ENCODE measurements around the gene WNT8B.

Gene WNT8B

GRCh38 chr10:100515612-100516011 is 52.8 kb downstream of the WNT8B start:
- ATAC-seq = no peak
- TF ChIP-seq ZFP30 (CRISPR knock-in tag; IDR thresholded peaks at IDR 0.05) (no peak), ZNF70 (CRISPR knock-in tag; IDR thresholded peaks at IDR 0.05) (no peak), ESRRG (CRISPR knock-in tag; IDR thresholded peaks at IDR 0.05) (no peak), TCF4 (CRISPR knock-in tag; IDR thresholded peaks at IDR 0.05; ENCODE audit: borderline replicate concordance) (no peak), ZC3H10 (CRISPR knock-in tag; IDR thresholded peaks at IDR 0.05) (no peak), SNAI2 (CRISPR knock-in tag; IDR thresholded peaks at IDR 0.05) (no peak)

DNA sequence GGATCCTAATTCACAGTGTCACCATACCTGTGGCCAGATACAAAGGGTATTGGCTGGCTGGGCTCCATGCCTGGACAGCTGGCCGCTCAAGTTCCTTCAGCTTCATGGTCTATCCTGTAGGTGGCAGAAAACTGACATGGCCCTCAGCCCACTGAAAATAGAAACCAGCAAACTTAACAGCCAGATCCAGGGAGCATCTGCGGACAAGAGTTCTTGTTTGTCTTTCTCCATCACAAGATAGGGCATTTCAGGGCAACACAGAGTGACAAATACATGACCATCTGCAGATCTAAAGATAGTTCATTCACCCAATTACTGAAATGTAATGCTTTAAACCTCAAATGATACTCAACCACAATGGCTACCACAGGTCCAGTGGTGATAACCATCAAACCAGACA is 54.0 kb downstream of the WNT8B start:
- TF ChIP-seq ZNF8 (CRISPR knock-in tag; IDR thresholded peaks at IDR 0.05) (no peak), ZNF70 (CRISPR knock-in tag; IDR thresholded peaks at IDR 0.05) (no peak), ESRRG (CRISPR knock-in tag; IDR thresholded peaks at IDR 0.05) (no peak), RARB (CRISPR knock-in tag; IDR thresholded peaks at IDR 0.05) (no peak), ISL1 (CRISPR knock-in tag; IDR thresholded peaks at IDR 0.05) (no peak), ZFP30 (CRISPR knock-in tag; IDR thresholded peaks at IDR 0.05) (no peak), TSHZ2 (CRISPR knock-in tag; IDR thresholded peaks at IDR 0.05) (no peak)
- ATAC-seq = no peak

GRCh38 chr10:100518761-100519241 is 56.0 kb downstream of the WNT8B start:
- ATAC-seq = peak; percentile 81
- TF ChIP-seq ARNTL (CRISPR knock-in tag; IDR thresholded peaks at IDR 0.05; ENCODE audit: borderline replicate concordance, low read depth) = no peak
- TF ChIP-seq, protein P1, sequence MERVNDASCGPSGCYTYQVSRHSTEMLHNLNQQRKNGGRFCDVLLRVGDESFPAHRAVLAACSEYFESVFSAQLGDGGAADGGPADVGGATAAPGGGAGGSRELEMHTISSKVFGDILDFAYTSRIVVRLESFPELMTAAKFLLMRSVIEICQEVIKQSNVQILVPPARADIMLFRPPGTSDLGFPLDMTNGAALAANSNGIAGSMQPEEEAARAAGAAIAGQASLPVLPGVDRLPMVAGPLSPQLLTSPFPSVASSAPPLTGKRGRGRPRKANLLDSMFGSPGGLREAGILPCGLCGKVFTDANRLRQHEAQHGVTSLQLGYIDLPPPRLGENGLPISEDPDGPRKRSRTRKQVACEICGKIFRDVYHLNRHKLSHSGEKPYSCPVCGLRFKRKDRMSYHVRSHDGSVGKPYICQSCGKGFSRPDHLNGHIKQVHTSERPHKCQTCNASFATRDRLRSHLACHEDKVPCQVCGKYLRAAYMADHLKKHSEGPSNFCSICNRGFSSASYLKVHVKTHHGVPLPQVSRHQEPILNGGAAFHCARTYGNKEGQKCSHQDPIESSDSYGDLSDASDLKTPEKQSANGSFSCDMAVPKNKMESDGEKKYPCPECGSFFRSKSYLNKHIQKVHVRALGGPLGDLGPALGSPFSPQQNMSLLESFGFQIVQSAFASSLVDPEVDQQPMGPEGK (CRISPR knock-in tag; IDR thresholded peaks at IDR 0.05; ENCODE audit: borderline replicate concordance) = no peak
- TF ChIP-seq PPARA (CRISPR knock-in tag; IDR thresholded peaks at IDR 0.05; ENCODE audit: borderline replicate concordance) = no peak
- TF ChIP-seq SNAI2 (CRISPR knock-in tag; IDR thresholded peaks at IDR 0.05) = no peak
- no peak for TF ChIP-seq ZNF8 (CRISPR knock-in tag; IDR thresholded peaks at IDR 0.05)
- TF ChIP-seq ESRRG (CRISPR knock-in tag; IDR thresholded peaks at IDR 0.05) = no peak
- no peak for TF ChIP-seq CSDC2 (CRISPR knock-in tag; IDR thresholded peaks at IDR 0.05)
- TF ChIP-seq OSR1 (CRISPR knock-in tag; IDR thresholded peaks at IDR 0.05) = no peak

- peak; percentile 72 for ATAC-seq
- no peak for TF ChIP-seq ZNF70 (CRISPR knock-in tag; IDR thresholded peaks at IDR 0.05)
- TF ChIP-seq PPARA (CRISPR knock-in tag; IDR thresholded peaks at IDR 0.05; ENCODE audit: borderline replicate concordance) = no peak
- TF ChIP-seq ESRRG (CRISPR knock-in tag; IDR thresholded peaks at IDR 0.05) = no peak
- TF ChIP-seq, protein P1 (CRISPR knock-in tag; IDR thresholded peaks at IDR 0.05; ENCODE audit: borderline replicate concordance) = no peak
- no peak for TF ChIP-seq BACH2 (CRISPR knock-in tag; IDR thresholded peaks at IDR 0.05; ENCODE audit: borderline replicate concordance)
- no peak for TF ChIP-seq CREB5 (CRISPR knock-in tag; IDR thresholded peaks at IDR 0.05; ENCODE audit: low read depth)
- TF ChIP-seq TCF4 (CRISPR knock-in tag; IDR thresholded peaks at IDR 0.05; ENCODE audit: borderline replicate concordance) = no peak
- TF ChIP-seq ZNF8 (CRISPR knock-in tag; IDR thresholded peaks at IDR 0.05) = no peak
- TF ChIP-seq ARNTL (CRISPR knock-in tag; IDR thresholded peaks at IDR 0.05; ENCODE audit: borderline replicate concordance, low read depth) = no peak
- no peak for TF ChIP-seq ISL1 (CRISPR knock-in tag; IDR thresholded peaks at IDR 0.05)
- TF ChIP-seq, protein P2, sequence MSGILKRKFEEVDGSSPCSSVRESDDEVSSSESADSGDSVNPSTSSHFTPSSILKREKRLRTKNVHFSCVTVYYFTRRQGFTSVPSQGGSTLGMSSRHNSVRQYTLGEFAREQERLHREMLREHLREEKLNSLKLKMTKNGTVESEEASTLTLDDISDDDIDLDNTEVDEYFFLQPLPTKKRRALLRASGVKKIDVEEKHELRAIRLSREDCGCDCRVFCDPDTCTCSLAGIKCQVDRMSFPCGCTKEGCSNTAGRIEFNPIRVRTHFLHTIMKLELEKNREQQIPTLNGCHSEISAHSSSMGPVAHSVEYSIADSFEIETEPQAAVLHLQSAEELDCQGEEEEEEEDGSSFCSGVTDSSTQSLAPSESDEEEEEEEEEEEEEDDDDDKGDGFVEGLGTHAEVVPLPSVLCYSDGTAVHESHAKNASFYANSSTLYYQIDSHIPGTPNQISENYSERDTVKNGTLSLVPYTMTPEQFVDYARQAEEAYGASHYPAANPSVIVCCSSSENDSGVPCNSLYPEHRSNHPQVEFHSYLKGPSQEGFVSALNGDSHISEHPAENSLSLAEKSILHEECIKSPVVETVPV (CRISPR knock-in tag; IDR thresholded peaks at IDR 0.05) = no peak
- no peak for TF ChIP-seq SNAI2 (CRISPR knock-in tag; IDR thresholded peaks at IDR 0.05)
- no peak for TF ChIP-seq OSR1 (CRISPR knock-in tag; IDR thresholded peaks at IDR 0.05)
- no peak for TF ChIP-seq TOX (CRISPR knock-in tag; IDR thresholded peaks at IDR 0.05; ENCODE audit: borderline replicate concordance)
- no peak for TF ChIP-seq CSDC2 (CRISPR knock-in tag; IDR thresholded peaks at IDR 0.05)
- TF ChIP-seq ZC3H10 (CRISPR knock-in tag; IDR thresholded peaks at IDR 0.05) = no peak
- TF ChIP-seq GLIS3 (CRISPR knock-in tag; IDR thresholded peaks at IDR 0.05) = no peak
- TF ChIP-seq, protein P3, sequence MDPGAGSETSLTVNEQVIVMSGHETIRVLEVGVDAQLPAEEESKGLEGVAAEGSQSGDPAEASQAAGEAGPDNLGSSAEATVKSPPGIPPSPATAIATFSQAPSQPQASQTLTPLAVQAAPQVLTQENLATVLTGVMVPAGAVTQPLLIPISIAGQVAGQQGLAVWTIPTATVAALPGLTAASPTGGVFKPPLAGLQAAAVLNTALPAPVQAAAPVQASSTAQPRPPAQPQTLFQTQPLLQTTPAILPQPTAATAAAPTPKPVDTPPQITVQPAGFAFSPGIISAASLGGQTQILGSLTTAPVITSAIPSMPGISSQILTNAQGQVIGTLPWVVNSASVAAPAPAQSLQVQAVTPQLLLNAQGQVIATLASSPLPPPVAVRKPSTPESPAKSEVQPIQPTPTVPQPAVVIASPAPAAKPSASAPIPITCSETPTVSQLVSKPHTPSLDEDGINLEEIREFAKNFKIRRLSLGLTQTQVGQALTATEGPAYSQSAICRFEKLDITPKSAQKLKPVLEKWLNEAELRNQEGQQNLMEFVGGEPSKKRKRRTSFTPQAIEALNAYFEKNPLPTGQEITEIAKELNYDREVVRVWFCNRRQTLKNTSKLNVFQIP (CRISPR knock-in tag; IDR thresholded peaks at IDR 0.05; ENCODE audit: borderline replicate concordance, low read depth) = no peak
- TF ChIP-seq RARB (CRISPR knock-in tag; IDR thresholded peaks at IDR 0.05) = no peak
- no peak for TF ChIP-seq ZNF565 (CRISPR knock-in tag; conservative IDR thresholded peaks at IDR 0.05; ENCODE audit: low read depth)
Observed at GRCh38 chr10:100519311-100520051, 56.7 kb downstream of the WNT8B start, which contains the start of gene SEC31B. SEC31B (minus strand) TSS chr10:100519861; CDS start chr10:100516952, 2,909 bp downstream.
